Loucy (cell line): ENCODE results near the gene CBARP.

Experiments
- EZH2phosphoT487 ChIP-seq: fragments of 200-600 bp; IDR thresholded peaks from 2 replicates; pipeline ENCODE4 v1.6.1; 2018; ENCODE audit warnings: antibody characterized with exemption, mild to moderate bottlenecking, moderate library complexity, borderline replicate concordance
- TF ChIP-seq, protein P1 (sequence below): fragments of 200-600 bp; sonication (generic); conservative IDR thresholded peaks from 2 replicates; pipeline ENCODE4 v1.5.1; 2014; ENCODE audit warnings: mild to moderate bottlenecking, antibody characterized with exemption, low read length

DNA sequence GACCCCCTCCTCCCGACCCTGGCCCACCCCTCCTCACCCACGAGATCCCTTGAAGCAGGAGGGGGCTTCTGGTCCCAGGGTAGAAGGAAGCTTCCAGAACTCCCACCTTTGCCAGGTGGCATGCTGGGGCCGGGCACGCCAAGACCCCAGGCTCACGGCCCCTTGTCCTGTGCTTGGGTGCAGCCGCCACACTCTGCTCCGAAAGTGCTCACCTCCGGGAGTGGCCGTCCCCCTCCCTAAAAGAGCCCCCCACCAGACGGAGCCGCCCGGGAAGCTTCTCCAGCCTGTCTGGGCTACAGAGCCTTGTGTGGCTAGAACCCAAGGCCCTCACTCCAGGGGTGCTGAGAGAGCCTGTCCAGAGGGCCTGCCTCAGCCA, 46.1 kb upstream of the CBARP start:
- TF ChIP-seq, protein P1, sequence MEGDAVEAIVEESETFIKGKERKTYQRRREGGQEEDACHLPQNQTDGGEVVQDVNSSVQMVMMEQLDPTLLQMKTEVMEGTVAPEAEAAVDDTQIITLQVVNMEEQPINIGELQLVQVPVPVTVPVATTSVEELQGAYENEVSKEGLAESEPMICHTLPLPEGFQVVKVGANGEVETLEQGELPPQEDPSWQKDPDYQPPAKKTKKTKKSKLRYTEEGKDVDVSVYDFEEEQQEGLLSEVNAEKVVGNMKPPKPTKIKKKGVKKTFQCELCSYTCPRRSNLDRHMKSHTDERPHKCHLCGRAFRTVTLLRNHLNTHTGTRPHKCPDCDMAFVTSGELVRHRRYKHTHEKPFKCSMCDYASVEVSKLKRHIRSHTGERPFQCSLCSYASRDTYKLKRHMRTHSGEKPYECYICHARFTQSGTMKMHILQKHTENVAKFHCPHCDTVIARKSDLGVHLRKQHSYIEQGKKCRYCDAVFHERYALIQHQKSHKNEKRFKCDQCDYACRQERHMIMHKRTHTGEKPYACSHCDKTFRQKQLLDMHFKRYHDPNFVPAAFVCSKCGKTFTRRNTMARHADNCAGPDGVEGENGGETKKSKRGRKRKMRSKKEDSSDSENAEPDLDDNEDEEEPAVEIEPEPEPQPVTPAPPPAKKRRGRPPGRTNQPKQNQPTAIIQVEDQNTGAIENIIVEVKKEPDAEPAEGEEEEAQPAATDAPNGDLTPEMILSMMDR = no peak
- TF ChIP-seq EZH2phosphoT487 = no peak
